HG02885 (cell line): ENCODE data around the gene UBTD1.
"Not testable (repeated sequence)": the region's sequence is repeated elsewhere in the genome, so short reads cannot be mapped to it uniquely, and the experiment has no call there.

ENCODE experiments used
- ATAC-seq: cut with Tn5 transposase; IDR thresholded peaks from one replicate; pipeline ENCODE4 v1.9.1; 2021; ENCODE audit warnings: mild to moderate bottlenecking; ENCODE audit not compliant: unreplicated experiment, poor library complexity

Gene UBTD1

GRCh38 chr10:97511711-97512440 is 13.2 kb downstream of the UBTD1 start:
- no peak for ATAC-seq

GRCh38 chr10:97512993-97513392 is 14.3 kb downstream of the UBTD1 start:
- no peak for ATAC-seq

GRCh38 chr10:97514344-97514743 is 15.6 kb downstream of the UBTD1 start:
- no peak for ATAC-seq

DNA sequence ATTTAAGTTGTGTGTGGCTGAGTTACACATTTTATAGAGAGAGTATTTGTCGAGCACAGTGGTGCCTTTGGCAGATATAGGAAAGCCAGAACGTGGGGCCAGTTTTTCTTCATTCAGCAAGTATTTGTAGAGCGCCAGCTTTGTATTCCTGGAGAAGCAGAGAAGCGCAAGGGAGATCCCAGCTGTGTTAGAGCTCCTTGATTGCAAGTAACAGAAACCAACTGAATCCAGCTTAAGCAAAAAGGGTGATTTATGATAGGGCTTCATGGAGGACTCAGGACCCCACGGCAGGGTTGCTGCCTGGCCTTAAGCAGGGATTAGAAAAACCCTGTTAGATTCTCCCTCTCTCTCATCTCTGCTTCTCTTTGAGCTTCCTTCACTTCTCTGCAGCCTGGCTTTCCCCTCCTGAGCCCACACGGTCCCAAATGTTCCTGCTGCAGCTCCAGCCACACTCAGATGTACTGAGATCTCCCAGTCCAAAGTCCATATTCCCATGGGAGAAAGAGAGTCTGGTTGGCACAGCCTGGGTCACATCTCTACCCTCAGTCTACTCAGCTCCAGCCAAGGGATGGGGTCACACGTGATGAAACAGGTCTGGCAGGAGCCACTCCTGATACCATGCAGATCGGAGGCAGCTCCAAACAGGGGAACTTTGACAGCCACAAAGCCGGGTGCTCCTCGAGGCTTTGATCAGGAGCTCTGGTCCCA is 16.7 kb downstream of the UBTD1 start:
- no peak for ATAC-seq

DNA sequence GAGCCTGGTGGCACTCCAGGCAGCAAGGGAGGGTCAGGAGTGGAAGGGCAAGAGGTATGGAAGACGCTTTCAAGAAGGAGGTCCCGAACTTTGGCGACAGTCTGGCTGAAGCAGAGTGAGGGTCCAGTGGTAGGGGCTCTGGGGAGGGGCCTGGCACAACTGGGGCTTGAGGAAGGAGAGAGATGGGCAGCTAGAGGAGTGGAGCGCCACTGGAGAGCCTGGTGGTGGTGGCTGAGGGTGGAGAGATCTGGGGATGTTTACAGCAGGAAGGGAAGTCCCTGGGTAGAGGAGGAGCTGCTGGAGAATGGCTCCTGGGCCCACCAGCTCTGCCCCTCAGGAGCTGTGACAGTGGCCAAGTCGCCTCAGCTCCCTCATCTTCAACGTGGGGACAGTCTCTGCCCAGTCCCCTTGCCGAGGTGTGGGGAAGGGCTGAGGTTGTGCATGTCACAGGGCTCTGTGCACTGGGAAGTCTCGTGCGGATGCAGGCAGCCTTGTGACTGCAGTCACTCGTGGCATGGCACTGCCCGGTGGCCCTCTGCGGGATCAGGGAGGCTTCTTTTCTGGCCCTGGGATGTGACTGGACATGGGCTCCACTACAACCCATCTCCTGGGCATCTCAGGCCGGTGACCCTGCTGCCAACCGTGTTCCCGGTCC is 18.5 kb downstream of the UBTD1 start:
- no peak for ATAC-seq

GRCh38 chr10:97517778-97518300 is 19.1 kb downstream of the UBTD1 start:
- ATAC-seq, result no peak

DNA sequence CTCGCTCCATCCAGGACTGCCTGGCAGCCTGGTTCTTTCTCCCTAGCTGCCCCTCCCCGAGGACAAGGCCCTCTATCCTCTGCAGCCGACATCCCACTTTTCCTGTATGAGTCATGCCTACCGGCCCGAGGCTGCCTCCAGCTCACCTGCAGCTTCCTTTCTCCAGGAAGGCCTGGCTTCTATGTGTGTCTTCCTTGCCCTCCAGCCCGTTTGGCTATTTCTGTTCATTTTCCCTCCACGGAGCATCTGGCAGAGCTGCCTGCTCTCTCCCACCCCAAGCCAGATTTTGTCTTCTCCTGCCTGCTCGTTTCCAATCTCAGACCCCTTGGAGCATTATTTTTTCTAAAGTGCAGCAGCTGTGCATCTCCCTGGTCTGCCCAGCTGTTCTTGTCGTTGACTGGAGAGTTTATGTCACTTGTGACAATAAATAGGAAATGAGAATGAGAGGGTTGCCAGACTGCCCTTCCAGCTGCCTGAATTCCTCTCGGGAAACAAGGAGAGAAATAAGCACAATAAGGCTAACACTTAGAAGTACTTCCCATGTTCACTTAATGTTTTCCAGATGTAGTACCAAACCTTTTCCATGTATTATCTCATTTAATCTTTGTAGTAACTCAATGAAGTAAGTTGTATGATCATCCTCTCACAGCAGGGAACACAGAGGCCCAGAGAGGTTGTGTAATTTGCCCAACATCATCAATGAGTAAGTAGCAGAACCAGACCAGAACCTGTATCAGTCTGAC is 19.7 kb downstream of the UBTD1 start:
- no peak for ATAC-seq

DNA sequence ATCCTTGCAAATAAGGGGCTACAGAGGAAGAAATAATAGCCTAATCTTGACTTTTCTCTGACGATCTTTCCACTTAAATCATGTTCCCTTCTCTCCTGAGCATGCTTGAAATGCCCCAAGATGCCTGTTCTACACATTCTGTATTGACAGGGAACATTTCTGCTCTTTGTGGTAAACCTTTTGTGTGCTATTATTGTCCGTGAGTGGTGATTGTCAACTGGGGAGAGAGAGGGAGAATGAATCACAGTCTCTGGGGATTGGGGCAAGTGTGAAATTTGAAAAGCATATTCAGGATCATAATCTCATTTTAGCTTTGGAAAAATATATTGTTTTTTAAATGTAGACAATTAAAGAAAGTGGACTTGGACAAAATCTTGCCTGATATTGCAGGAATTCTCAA is 20.6 kb downstream of the UBTD1 start:
- no peak for ATAC-seq

DNA sequence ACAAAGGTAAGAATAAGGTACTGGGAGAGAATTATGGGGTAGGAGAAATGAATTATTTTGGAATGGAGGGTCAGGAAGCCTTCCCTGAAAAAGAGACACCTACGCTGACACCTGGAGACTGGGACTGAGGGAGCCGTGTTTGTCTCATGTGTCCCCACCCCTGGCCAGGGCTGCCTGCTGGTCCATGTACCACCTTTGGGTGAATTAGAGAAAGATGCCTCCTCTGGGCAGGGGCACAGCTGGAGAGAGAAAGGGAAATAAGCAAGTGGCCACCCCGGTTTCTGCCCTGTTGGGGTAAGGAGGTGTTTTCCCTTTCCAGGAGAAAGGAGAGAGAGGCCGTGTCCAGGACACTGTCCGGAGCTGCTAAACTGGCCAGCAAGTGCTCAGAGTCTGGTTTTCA is 21.8 kb downstream of the UBTD1 start:
- ATAC-seq, result no peak

DNA sequence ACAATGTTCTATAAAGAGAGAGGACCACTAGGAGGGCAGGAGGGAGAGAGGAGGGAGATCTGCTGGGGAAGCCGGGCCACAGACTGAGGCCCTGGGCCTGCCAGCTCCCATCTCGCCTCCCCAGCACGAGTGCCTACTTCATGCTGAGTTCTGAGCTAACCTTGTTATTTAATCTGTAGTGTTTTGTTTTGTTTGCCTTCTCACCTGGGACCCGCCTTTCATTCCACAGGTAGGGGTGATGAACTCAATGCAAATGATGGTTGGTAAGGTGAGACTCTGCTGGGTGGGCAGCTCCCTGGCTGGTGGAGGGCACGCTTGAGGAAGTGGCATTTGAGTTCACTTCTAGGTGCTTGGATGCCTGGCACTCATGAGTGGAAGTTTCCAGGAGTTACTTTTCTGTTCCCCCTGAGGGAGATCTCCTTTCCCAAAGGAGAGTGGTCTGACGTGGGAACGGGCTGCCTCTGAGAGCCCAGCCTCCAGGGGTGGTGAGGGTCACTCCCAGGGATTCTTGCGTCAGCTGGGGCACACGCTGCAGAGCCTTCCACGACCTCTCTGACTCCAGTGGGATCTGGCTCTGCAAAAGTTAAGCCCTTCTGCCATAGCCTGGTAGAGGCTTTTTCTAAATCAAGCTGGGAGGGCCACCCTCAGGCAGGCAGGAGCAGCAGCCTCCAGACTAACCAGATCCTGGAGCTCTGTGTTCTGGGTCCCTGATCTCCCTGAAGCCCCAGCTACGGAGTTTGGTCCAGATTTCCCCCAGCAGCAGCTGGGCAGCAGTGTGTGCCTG is 22.4 kb downstream of the UBTD1 start:
- no peak for ATAC-seq

DNA sequence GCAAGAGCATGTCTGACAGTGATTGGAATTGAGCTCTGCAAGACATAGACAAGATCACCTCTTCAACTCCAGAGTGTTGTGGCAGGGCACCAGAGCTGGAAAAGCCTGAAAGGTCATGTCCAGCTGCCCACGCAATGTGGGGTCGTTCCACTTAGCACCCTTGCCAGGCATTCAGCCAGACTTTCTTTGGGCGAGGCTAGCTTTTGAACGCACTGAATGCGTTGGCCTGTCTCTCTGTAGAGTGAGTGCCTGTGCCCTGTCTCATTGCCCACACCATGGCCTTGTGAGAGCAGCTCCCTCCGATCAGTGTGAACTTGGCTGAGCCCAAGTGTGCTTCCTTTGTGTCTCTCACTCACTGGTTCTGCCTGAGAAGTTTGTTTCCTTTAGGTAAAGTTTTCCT is 23.3 kb downstream of the UBTD1 start:
- no peak for ATAC-seq

GRCh38 chr10:97522937-97523336 is 24.2 kb downstream of the UBTD1 start:
- ATAC-seq, result no peak

DNA sequence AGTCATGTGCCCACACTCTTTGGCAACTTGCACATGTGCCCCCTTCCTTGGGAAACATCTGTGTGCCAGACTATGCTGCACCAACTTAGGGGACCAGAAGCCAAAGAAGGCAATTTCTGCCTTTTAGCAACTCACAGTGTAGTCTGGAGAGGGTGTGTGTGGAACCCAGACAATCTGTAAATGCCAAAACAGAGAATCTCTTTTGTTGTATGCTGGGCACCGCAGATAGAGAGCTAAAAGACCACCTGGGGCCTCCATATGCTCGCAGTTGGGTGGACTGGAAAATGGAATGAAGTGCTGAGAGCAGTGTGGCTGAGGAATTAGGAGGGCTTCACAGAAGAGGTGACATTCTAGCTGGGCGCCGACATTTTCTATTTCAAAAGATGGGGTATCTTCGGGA is 26.4 kb downstream of the UBTD1 start:
- ATAC-seq, result no peak

- no peak for ATAC-seq
Measured at GRCh38 chr10:97525683-97526110, 27.0 kb downstream of the UBTD1 start.

GRCh38 chr10:97528876-97529275 is 30.2 kb downstream of the UBTD1 start:
- not testable (repeated sequence) for ATAC-seq

- ATAC-seq, result no peak
Measured at GRCh38 chr10:97529685-97530465, 31.2 kb downstream of the UBTD1 start.

- no peak for ATAC-seq
Measured at GRCh38 chr10:97531401-97531986, 32.8 kb downstream of the UBTD1 start.

GRCh38 chr10:97532935-97533671 is 34.4 kb downstream of the UBTD1 start:
- ATAC-seq, result no peak
